IMR-90 (cell line): ENCODE data around the gene TVP23C. TPM values are rescaled to one million over a fixed set of nuclear protein-coding genes. Genes with fewer than 3 reads are reported as not detected.
"Not testable (repeated sequence)": the region's sequence is repeated elsewhere in the genome, so short reads cannot be mapped to it uniquely, and the experiment has no call there.

Experiments used
- ATAC-seq: fragments of 200-7000 bp; cut with Tn5 transposase; 2 replicates; pipeline ENCODE4 v1.9.1; 2020; ENCODE audit warnings: low read depth, mild to moderate bottlenecking, moderate library complexity
- BruUV-seq: library from RNA; stranded (reverse); fragments of 400-500 nt; replicated peaks from 2 replicates; lab custom pipeline; 2021; lab: Mats Ljungman, UMichigan
- CTCF ChIA-PET: fragments of 300-600 bp; formaldehyde crosslinking; extraction: SDS; loops from one replicate; lab custom pipeline; 2021; ENCODE audit warnings: antibody characterized with exemption; lab: Yijun Ruan, JAX
- POLR2A ChIA-PET: fragments of 300-600 bp; sonication (Branson Sonifier 250); formaldehyde crosslinking; loops from one replicate; lab custom pipeline; 2022; ENCODE audit warnings: antibody characterized with exemption; ENCODE audit not compliant: unreplicated experiment; lab: Charles Lee
- DNase-seq: peaks from one replicate; pipeline ENCODE4 v3.0.0; 2013
- H2AFZ ChIP-seq: replicated peaks from 2 replicates; pipeline ENCODE3; 2013; ENCODE audit warnings: low read length, mild to moderate bottlenecking; ENCODE audit not compliant: poor library complexity
- H2AK5ac ChIP-seq: 2 replicates; pipeline ENCODE4 v1.6.1; 2013; ENCODE audit warnings: low read depth, low read length, inconsistent platforms
- H2AK9ac ChIP-seq: replicated peaks from 2 replicates; pipeline ENCODE3; 2013; ENCODE audit warnings: mild to moderate bottlenecking, low read depth, low read length, moderate library complexity; ENCODE audit not compliant: poor library complexity
- H2BK120ac ChIP-seq: 2 replicates; pipeline ENCODE4 v1.6.1; 2013; ENCODE audit warnings: low read depth, low read length, inconsistent platforms
- H2BK15ac ChIP-seq: 3 replicates; pipeline ENCODE4 v1.6.1; 2013; ENCODE audit warnings: low read depth, low read length, inconsistent platforms
- H2BK20ac ChIP-seq: 2 replicates; pipeline ENCODE4 v1.6.1; 2013; ENCODE audit warnings: low read depth, mild to moderate bottlenecking, inconsistent platforms, low read length, moderate library complexity
- H2BK5ac ChIP-seq: 2 replicates; pipeline ENCODE4 v1.6.1; 2013; ENCODE audit warnings: mild to moderate bottlenecking, low read depth, low read length, inconsistent platforms; ENCODE audit not compliant: poor library complexity, severe bottlenecking
- H3K14ac ChIP-seq: replicated peaks from 2 replicates; pipeline ENCODE4 v1.6.1; 2013; ENCODE audit warnings: low read depth, low read length, inconsistent platforms
- H3K18ac ChIP-seq: 2 replicates; pipeline ENCODE4 v1.6.1; 2013; ENCODE audit warnings: low read depth, low read length, control low read depth
- H3K23ac ChIP-seq: 2 replicates; pipeline ENCODE4 v1.6.1; 2013; ENCODE audit warnings: low read depth, low read length, inconsistent platforms
- H3K27ac ChIP-seq: 2 replicates; pipeline ENCODE4 v1.5.1; 2013; ENCODE audit warnings: mild to moderate bottlenecking, control low read depth, low read length; ENCODE audit not compliant: insufficient read depth
- H3K27me3 ChIP-seq: 2 replicates; pipeline ENCODE4 v1.6.1; 2013; ENCODE audit warnings: low read length; ENCODE audit not compliant: control insufficient read depth, insufficient read depth
- H3K36me3 ChIP-seq: 2 replicates; pipeline ENCODE4 v1.6.1; 2013; ENCODE audit warnings: low read length, mixed read lengths; ENCODE audit not compliant: control insufficient read depth, insufficient read depth
- H3K4ac ChIP-seq: 2 replicates; pipeline ENCODE4 v1.6.1; 2013; ENCODE audit warnings: low read depth, low read length, inconsistent platforms
- H3K4me1 ChIP-seq: 2 replicates; pipeline ENCODE4 v1.6.1; 2013; ENCODE audit warnings: low read length, mixed read lengths; ENCODE audit not compliant: control insufficient read depth, insufficient read depth
- H3K4me2 ChIP-seq: 2 replicates; pipeline ENCODE4 v1.6.1; 2013; ENCODE audit warnings: low read depth, mild to moderate bottlenecking, control low read depth, low read length, moderate library complexity
- H3K4me3 ChIP-seq: 2 replicates; pipeline ENCODE4 v1.5.1; 2013; ENCODE audit warnings: low read depth, mild to moderate bottlenecking, control low read depth, low read length, moderate library complexity; ENCODE audit not compliant: insufficient read depth
- H3K56ac ChIP-seq: 2 replicates; pipeline ENCODE4 v1.6.1; 2013; ENCODE audit warnings: low read length, inconsistent platforms; ENCODE audit not compliant: insufficient read depth; ENCODE audit errors: extremely low read depth
- H3K79me1 ChIP-seq, 2 experiments: 2 replicates each; pipeline ENCODE4 v1.6.1; 2013; ENCODE audit warnings: low read length in 2 of 2, inconsistent platforms in 1 of 2, low read depth in 1 of 2
- H3K9ac ChIP-seq: 2 replicates; pipeline ENCODE4 v1.6.1; 2013; ENCODE audit warnings: low read depth, low read length, control low read depth
- H3K9me1 ChIP-seq: 2 replicates; pipeline ENCODE4 v1.6.1; 2013; ENCODE audit warnings: low read length, inconsistent platforms; ENCODE audit not compliant: insufficient read depth
- H3K9me3 ChIP-seq: 2 replicates; pipeline ENCODE4 v1.6.1; 2013; ENCODE audit warnings: low read length; ENCODE audit not compliant: control insufficient read depth, insufficient read depth
- H4K20me1 ChIP-seq: 2 replicates; pipeline ENCODE4 v1.6.1; 2013; ENCODE audit warnings: low read length, inconsistent platforms; ENCODE audit not compliant: insufficient read depth
- H4K5ac ChIP-seq: 2 replicates; pipeline ENCODE4 v1.6.1; 2013; ENCODE audit warnings: mild to moderate bottlenecking, low read depth, low read length, control low read depth
- H4K8ac ChIP-seq, 2 experiments: 2 replicates each; pipeline ENCODE4 v1.6.1; 2013; ENCODE audit warnings: low read depth in 2 of 2, low read length in 2 of 2, control low read depth in 1 of 2, inconsistent platforms in 1 of 2
- H4K91ac ChIP-seq: 2 replicates; pipeline ENCODE4 v1.6.1; 2013; ENCODE audit warnings: low read depth, low read length, inconsistent platforms; ENCODE audit not compliant: insufficient read depth
- WGBS, 2 experiments: methylation state at CpG; one replicate each; pipeline versions ENCODE4 v1.1.5 to v1.1.7; 2013; ENCODE audit warnings: missing lambda C conversion rate in 2 of 2; ENCODE audit not compliant: insufficient read length in 1 of 2; ENCODE audit errors: extremely low coverage in 2 of 2; 5-methylcytosine and 5-hydroxymethylcytosine counted together
- dilution Hi-C: fragments of 300-500 bp; cut with HindIII; formaldehyde crosslinking; loops from one replicate; pipeline ENCODE4 v1.14.3; 2018; ENCODE audit warnings: low sequenced_read_pairs; ENCODE audit not compliant: unreplicated experiment
- in situ Hi-C: fragments of 300-500 bp; cut with MboI; formaldehyde crosslinking; loops from 3 replicates; pipeline ENCODE4 v1.14.3; 2019; ENCODE audit warnings: low sequenced_read_pairs, inconsistent platforms, mixed read lengths
- intact Hi-C: fragments of 100-400 bp; cut with micrococcal nuclease; formaldehyde crosslinking; loops from 2 replicates; pipeline ENCODE4 v1.10.0; 2022
- polyA plus RNA-seq, 3 experiments: library from polyadenylated mRNA; depleted of rRNA; stranded (reverse); fragments of >200 nt; gene quantifications; 2 replicates each; pipeline ENCODE4 v1.2.3, GENCODE V29; 2012; ENCODE audit warnings: low replicate concordance in 1 of 3
- total RNA-seq: library from RNA; depleted of rRNA; stranded (reverse); fragments of >200 nt; gene quantifications from 2 replicates; pipeline ENCODE4 v1.2.3, GENCODE V29; 2012

Gene TVP23C
- total and polyA plus RNA-seq, 2 of the 4 experiments (the other 2 are of a cell fraction): 7.5 to 12.0 TPM

DNA sequence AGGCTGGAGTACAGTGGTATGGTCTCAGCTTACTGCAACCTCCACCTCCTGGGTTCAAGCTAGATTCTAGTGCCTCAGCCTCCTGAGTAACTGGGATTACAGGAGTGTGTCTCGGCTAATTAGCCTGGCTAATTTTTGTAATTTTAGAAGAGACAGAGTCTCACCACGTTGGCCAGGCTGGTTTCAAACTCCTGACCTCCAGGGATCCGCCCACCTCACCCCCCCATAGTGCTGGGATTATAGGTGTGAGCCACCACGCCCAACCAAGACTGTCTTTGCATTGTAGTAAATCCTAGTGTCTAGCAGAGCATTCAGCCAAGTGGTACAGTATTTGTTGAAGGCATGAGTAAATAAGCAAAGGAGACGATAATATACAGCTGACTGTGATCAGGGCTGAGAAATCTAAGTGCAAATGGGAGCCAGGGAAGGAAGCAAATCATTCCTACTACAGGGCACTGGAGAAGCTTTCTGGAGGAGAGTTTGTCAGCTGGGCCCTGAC is 5.9 kb downstream of the TVP23C start:
- CTCF ChIA-PET: not testable (repeated sequence)

DNA sequence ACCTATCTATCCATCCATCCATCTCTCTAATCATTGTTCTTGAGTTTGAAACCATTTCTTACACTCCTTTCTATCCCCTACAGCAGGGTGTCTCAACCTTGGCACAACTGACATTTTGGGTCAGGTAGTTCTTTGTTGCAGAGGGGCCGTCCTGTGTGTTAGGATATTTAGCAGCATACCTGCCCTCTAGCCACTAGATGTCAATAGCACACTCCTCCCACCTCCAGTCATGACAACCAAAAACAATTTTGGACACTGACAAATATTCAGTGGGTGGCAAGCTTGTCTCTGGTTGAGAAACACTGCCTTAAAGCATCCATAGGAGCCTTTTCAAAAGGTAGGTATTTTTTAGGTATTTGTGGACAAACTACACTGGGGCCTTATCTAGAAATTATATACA is 10.4 kb downstream of the TVP23C start:
- H4K5ac ChIP-seq, H3K4me3 ChIP-seq, H2AK9ac ChIP-seq, H3K36me3 ChIP-seq, H3K23ac ChIP-seq, intact Hi-C loops, POLR2A ChIA-PET, H3K4me2 ChIP-seq, H4K8ac ChIP-seq, H3K56ac ChIP-seq, H3K9ac ChIP-seq, H3K9me3 ChIP-seq, BruUV-seq, DNase-seq, in situ Hi-C loops, H3K18ac ChIP-seq, H2AK5ac ChIP-seq, H2BK15ac ChIP-seq, H3K4ac ChIP-seq, H3K27me3 ChIP-seq, dilution Hi-C loops, H2BK5ac ChIP-seq, H2BK120ac ChIP-seq, H3K4me1 ChIP-seq, CTCF ChIA-PET, H4K91ac ChIP-seq, H2BK20ac ChIP-seq, H3K14ac ChIP-seq, H3K9me1 ChIP-seq, H3K27ac ChIP-seq, H4K20me1 ChIP-seq, H3K79me1 ChIP-seq, H2AFZ ChIP-seq: not testable (repeated sequence)
- WGBS, 2 experiments: no CpG with 5 or more reads among the region's 1 CpG
- peak; percentile 17; the same call in 1 of the 2 replicates for ATAC-seq

More for the DNA sequence above, 5.9 kb downstream of the TVP23C start:
- H2BK5ac ChIP-seq, H3K14ac ChIP-seq, H2BK120ac ChIP-seq, H3K9me1 ChIP-seq, DNase-seq, H3K56ac ChIP-seq, dilution Hi-C loops, H3K36me3 ChIP-seq, H4K91ac ChIP-seq, H3K18ac ChIP-seq, H3K4me2 ChIP-seq, H2AFZ ChIP-seq, H4K5ac ChIP-seq, in situ Hi-C loops, H3K4ac ChIP-seq, H3K9me3 ChIP-seq, H4K8ac ChIP-seq, BruUV-seq, ATAC-seq, H3K79me1 ChIP-seq, H4K20me1 ChIP-seq, H2AK9ac ChIP-seq, H2BK15ac ChIP-seq, H3K27ac ChIP-seq, H3K9ac ChIP-seq, H3K4me3 ChIP-seq, POLR2A ChIA-PET, intact Hi-C loops, H2AK5ac ChIP-seq, H2BK20ac ChIP-seq, H3K27me3 ChIP-seq, H3K23ac ChIP-seq, H3K4me1 ChIP-seq: not testable (repeated sequence)
- WGBS, 2 experiments: no CpG with 5 or more reads among the region's 5 CpGs
